AML-193 (cell line): ENCODE results near the gene ASIC4.

Source experiments
- DNase-seq, 2 experiments: peaks; one replicate each; lab custom pipeline; 2025; lab: John Stamatoyannopoulos, UW

The ASIC4 gene

DNA sequence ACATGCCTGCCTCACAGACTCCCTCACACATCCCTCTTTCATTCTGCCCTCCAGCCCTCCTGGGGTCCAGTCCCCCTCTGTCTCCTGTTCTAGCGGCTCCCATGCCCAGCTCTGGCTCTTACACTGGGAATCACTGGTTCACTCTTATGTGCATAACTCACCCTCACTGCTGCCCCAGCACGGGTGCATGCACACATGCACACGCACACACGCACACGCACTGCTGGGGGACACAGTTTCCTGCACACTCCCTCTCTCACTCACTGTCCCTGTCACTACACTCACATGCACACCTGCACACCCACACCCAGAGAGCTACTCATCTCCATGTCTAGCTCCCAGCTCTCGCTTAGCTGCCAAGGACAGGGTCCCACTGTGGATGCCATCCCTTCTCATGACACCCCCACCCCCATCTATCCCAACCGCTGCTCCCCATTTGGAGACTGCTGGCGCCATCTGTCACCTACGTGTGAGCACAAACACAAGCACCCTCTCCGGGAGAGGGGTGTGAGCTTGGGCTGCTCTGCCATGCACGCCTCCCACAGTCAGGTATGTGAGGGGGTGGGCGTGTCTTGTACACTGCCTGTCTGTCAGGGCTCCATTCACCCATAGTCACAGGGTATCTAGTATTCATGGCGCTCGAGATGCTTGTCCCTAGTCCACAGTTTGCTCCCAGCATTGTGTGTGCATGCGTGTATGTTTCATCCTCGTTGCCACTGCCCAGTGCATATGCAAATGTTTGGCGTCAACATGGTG, 1.8 kb downstream of the ASIC4 start:
- no peak for DNase-seq

DNA sequence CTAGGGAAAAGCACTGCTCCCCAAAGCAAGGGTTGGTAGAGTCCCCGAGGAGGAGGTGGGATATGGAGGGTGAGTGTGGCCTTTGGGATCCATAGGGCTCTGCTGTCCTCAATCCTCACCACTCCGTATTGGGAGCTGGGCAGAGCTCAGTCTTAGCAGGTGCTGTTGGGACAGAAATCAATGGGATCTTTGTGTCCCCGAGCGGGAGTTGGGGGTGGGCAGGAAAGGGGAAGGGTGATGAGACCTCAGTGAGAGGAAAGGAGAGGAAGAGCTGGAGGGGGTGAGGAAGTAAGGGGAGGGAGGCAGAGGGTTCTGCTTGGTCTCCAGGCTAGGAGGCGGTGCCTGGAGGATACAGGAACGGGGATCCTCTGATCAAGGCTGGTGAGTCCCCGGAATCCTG, 2.6 kb downstream of the ASIC4 start:
- DNase-seq, result no peak

DNA sequence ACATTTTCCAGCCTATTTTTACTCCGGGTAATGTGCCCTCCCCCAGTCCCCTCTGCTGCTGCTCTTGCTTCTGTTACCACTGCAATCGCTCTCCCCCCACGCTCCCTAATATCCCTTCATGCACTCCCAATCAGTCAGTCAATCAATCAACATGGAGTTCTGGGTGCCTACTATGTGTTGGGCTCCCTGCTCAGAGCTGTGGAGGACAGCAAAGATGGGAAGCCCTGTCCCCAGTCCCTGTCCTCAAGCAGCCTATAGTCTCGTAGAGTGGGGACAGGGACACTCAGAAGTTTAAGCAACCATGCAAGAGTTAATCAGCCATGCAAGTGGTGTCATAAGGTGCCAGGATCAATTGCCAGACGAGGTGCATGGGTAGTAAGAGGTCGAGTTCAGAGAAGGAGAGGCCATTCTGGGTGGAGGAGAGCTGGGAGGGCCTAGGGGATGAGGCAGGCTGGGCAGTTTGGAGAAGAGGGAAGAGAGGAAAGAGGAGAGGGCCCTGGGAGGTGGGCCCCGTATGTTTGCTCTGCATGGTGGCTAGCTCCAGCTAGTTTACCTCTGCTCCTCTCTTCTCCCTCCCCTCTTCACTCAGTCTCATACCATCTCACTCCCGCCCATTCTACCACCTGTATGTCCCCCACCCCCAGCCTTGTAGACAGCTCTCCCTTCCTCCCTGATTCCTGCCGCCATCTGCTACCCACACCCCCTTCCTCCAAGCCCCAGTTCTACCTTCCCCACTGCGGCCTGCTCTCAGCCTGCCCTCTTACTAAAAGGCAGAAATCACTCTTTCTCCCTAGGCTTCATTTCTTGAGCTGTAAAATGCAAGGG, 3.9 kb downstream of the ASIC4 start:
- DNase-seq, result no peak

DNA sequence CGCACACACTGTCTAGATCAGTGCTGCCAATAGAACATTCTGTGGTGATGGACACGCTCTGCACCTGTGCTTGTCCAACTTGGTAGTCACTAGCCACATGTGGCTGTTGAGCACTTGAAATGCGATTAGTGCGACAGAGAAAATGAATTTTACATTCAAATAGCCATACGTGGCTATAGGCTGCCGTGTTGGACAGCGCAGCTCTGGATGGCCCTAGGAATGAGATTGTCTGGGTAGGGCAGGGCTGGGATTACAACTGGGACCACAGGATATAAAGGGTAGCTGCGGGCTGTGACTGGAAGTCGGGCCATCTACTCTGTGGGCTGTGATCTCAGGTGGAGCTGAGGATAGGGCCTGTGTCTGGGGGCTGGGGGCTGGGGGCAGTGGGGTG, 5.2 kb downstream of the ASIC4 start:
- no peak for DNase-seq

DNA sequence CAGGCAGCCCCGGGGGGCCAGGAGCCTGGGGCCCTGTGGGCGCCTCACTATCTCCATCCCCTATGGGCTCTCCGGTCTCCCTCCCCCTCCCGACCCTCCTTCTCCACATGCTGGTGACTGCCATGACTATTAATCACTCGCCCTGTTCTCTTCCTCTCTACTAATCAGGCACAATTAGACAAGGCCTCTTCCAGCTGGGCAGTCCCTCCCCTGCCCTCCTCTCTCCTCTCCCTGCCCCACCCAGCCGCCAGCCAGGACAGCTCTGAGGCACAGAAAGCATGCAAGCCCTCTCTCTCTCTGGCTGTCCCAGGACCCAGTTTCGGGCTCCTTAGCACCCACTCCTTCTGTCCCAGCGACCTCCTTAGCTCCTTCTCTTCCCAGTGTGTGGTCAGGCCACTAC, 5.8 kb downstream of the ASIC4 start:
- DNase-seq, result no peak

DNA sequence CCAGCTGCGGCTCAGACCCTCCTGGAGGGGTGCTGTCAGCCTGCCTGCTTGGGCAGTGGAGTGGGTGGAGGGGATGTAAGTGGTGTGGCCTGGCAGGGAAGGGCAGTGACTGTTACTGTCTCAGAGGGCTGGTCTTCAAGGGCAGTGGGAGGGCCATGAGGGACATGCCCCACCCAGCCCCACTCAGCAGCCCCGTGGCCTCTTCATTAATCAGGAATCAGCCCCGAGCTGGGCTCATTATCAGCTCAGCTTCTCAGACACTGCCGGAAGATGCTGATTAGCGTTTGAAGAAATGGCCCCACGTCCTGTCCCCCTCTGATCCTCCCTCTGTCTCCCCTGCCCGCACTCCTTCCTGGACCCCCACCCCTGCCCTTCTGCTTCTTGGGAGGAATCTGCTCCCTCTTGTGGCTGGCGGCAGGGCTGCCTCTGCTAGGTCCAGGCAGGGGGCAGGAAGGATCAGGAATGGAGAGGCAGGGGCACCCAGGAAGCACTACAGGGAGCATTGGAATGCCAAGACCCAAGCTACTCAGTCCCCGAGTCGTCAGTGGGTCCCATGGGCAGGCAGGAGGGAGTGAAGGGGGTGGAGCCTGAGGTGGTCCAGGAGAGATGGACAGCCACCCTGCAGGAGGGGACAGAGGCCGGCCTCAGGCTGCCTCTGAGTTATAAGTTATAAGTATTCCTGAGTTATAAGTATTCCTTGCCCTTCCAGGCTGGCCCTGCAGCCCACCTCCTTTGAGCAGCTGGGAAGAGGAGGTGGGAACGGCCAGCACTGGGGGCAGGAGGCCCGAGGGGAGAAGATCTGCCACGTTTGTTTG, 7.0 kb downstream of the ASIC4 start:
- DNase-seq, result peak; percentile 21 to 26

DNA sequence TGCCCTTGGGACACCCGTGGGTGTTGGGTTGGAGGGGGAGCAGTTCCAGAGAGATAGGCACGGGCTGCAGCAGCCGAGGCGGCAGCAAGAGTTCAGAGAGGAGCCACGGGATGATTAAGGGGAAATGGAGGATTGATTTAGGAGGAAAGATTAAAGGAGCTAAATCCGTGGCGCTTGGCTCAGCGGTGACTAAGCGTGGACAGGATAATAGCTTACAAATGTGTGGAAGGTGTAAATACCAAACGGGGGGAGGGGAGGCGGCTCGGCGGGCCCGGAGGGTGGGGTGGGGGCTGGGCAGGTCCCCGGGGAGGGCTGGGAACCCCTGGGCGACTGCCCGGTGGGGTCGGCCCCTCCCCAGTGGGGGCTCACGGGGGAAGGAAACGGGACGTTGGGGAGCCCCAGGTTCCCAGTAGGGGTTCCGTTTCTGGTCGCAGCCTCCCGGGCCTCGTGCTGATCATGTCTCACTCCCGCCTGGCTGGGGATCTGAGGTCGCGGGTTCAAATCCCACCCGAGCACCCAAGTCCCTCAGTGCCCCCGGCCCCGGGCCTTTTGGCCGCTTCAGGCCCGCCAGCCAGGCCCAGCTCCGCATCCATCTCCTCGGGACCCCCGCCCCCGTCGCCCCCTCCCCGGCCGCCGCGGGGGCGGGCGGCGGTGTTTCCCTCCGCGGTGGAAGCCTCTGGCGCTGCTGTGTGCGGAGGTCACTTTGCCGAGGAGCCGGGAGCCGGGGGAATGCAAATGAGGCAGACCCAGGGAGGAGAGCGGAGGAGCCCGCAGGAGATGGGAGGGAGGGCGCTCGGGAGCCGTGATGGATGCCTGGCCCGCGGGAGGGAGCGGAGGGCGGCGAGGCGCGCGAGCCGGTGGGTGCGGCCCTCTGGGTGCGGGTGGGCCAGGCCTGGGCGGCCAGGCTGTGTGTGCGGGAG, 8.1 kb downstream of the ASIC4 start:
- no peak for DNase-seq

DNA sequence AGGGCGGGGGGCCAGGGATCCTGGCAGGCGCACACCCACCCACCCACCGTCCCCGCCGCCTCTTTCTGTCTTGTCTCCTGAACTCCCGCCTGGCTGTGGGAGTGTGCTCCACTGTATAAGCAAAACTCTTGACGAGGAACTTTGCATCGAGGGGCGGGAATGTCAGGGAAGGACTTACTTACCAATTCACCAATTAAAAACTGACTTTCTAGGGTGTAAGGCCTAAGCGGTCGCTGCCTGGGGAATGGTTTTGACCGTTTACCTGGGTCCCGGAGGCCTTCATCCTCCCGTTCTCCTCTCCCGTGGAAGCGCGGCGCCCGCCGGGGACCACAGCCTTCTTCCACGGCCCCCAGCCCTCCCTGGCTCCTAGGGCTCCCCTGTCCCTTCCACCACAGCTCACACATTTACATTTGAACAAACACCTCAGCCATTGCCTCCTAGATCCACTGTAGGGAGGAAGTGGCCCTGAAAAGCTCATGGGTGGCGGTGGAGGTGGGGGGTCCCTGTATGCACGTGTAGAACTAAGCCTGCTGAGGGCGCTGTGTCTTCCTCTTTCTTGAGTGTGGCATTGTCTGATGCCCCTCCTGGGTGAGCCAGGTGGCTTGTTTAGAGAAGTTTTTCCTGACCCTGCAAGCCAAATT, 8.9 kb downstream of the ASIC4 start:
- DNase-seq, result no peak

DNA sequence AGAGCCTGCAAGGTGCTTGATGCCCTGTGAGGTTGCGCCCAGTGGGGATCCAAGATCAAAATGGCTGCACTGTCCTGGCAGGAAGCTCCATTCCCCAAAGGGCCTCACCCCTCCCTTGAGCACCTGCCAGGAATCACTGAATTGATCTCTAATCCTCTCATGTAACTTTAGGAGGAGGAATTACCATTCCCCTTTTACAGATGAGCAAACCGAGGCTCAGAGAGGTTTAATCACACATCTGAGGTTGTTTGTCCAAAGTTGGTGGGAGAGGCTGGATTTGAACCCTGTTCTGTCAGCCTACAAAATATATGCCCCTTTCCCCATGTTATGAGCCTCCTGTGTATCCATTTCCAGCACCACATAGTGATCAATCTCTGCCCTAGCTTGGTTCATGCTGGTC, 10.5 kb downstream of the ASIC4 start:
- no peak for DNase-seq

DNA sequence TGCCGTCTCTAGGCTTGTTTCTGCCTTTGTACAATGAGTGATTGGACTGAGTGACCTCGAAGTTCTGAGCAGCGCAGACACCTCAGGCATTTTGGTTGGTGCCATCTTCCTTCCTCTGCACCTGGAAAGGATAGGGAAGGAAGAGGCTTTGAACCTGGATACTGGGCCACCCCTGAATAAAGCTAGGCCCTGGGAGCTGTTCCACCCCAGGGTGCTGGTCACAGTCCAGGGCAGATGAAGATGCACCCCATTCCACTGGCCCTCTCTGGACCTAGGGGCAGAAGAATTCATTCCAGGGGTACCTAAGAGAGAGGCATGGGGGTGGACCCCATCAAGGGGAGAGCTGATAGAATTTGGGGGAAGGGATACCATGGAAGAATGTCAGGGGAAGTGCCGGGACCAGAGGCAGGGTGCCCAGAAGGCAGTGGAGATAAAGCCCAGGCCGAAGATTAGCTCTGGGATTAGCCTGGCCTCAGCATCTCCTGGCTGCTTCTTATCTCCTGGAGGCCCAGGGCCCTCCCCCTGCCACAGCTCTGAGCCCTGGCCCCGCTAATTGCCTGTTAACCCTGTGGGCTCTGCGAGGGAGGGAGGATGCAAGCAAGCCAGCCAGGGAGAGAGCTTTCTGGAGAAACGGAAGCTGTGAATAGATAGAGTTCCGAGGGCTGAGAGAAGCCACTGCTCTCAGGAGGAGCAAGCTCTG, 11.4 kb downstream of the ASIC4 start:
- DNase-seq, result no peak

DNA sequence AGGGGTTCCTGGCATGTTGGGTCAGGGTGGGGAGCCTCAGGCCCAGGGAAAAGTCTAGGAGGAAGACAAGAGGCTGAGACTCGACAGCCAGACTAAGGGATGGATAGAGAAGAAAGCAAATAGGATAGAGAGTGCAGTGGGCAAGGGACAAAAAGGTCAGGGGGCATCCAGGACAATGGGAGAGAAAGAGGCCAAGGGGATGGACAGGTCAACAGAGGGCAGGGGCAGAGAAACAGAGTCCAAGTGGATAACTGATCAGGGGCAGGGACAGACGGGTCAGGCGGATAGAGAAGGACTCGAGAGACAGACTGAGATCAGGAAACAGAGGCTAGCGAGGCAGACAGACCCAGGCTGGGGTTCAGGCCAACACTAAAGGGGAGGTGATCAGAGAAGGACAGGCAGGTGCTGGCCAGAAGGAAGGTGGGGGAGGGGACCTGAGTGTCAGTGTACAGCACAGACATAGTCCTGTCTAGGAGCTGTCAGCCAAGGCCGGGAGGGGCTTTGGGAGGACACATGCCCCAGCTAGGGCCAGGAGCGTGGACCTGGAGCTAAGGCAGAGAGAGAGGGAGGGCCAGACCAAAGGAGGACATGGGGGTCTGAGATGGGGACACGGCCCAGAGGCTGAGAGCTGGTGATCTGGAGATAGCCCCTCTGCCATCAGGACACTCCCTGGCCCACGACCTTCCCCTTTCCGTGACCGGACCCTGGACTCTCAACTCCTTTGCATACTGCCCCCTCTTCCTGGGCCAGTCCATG, 12.2 kb downstream of the ASIC4 start:
- no peak for DNase-seq

DNA sequence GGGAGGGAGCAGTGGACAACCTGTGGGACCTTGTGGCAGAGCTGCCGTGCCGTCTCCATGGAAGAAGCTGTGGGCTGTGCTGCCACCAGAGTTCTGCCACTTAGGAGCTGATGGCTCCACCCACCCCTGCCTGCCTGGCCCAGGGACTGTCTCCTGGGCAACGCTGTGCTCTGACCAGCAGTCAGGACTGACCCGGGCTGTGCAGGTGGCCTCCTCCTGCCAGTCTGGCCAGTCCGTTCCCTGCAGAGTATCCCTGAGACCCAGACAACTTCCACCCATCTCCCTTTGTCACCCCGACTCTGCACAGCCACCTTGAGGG, 12.8 kb downstream of the ASIC4 start:
- DNase-seq, result no peak

DNA sequence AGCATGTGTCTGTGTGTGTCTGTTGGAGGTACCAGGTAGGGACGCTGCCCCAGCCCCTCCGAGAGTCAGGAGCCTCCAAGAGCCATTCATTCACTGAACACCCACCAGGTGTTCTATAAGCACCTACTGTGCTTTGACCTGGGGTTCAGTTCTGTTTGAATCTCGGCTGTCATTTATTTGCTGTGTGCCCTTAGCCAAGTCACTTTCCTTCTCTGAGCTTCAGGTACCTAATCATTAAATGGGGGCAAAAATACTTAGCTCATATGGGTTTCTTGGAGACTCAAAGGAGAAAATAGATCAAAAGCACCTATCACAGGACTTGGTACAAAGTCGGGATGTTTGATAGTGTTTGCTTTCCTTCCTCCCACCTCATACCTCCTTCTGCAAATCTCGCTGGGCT, 13.2 kb downstream of the ASIC4 start:
- no peak for DNase-seq

DNA sequence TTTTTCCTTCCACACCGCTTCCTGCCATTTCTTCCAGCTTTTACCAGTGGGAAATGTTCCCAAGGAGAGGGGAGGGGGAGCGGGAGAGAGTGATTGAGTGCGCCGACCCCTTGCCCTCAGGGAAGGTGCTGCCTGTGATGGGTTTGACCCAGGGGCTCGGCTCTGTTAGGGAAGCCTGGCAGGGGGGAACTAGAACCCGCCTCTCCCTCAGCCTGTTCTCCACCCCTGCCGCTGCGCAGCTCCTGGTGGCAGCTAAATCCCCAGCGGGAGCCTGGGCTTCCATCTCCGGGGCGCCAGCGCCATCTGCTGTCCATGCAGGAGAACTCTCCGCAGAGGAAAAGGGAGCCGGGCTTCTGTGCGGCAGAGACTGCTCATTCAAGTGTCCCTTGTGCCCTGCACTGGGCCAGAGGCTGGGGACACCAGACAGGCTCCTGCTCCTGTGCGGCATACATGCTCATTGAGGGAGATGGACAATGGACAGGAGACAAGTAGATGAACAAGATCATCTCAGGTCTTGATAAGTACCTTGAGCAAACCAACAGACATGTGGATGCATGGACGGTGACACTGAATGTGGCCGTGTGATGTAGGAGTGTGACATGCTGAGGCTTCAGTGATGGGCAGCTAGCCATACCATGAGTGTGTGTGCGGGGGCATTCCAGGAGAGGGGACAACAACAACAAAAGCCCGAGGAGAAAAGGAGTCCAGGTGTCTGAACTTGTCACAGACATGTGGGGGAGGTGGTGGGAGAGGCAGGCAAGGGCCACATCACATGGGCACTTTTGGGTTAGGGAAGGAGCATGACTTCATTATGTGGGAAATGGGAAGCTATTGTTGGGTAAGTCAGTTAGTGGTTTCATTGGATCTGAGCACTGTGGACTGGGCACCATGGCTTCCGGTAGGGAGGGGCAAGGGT, 16.0 kb downstream of the ASIC4 start:
- DNase-seq, result peak; percentile 73 to 78

DNA sequence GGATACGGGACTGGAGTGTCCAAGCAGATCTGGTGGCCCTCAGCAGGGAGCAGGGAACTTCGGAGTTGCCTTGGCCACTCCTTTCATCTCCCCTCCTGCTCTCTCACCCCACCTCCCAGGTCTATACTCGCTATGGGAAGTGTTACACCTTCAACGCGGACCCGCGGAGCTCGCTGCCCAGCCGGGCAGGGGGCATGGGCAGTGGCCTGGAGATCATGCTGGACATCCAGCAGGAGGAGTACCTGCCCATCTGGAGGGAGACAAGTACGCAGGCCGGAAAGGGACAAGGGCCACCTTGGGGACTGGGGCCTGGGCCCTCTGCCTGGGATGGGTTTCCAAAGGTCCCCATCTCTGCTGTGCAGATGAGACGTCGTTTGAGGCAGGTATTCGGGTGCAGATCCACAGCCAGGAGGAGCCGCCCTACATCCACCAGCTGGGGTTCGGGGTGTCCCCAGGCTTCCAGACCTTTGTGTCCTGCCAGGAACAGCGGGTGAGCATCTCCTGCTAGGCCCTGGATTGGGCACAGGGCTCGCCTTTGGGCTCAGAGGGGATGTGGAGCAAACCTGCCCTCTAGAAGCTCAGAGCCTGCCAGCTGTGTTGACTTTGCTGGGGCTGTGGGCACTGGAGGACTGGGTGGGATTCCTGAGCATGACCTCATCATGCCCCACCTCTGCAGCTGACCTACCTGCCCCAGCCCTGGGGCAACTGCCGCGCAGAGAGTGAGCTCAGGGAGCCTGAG, 17.5 kb downstream of the ASIC4 start:
- no peak for DNase-seq

DNA sequence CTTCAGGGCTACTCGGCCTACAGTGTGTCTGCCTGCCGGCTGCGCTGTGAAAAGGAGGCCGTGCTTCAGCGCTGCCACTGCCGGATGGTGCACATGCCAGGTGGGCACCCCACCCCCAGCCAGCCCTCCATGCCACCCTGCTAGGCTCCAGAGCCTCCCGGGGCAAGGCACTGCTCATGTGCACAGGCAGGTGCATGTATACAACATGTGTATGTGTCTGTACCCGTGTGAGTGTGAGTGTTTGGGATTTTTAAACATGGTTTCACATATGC, 18.0 kb downstream of the ASIC4 start:
- no peak for DNase-seq

DNA sequence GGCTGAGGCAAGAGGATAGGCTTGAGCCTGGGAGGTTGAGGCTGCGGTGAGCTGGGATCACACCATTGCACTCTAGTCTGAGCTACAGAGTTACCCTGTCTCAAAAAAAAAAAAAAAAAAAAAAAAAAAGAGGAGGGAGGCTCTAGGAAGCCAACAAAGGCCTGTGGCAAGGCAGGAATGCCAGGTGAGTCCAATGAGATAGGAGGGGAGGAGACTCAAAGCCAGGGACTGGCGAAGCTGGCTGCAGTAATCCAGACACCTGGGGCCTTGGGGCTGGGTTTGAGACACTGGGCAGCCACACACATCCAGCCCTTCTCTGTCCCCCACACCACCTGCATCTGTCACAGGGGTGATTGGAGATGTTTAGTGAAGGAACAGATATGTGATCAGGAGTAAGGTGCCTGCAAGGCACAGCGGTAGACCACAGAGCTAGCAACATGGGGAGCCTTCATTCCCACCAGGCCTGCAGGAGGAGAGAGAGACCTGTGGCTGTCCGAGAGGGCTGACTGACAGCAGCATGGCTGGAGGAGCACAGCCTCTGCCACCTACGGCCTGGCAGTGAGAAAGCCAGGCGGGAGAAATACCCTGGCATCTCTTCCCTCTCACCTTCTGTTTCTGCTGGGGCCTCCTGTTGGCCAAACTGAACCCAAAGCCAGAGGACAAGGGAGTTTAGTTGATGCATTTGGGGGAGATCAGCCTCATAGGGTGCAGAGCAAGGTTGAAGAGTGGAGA, 19.8 kb downstream of the ASIC4 start:
- no peak for DNase-seq

DNA sequence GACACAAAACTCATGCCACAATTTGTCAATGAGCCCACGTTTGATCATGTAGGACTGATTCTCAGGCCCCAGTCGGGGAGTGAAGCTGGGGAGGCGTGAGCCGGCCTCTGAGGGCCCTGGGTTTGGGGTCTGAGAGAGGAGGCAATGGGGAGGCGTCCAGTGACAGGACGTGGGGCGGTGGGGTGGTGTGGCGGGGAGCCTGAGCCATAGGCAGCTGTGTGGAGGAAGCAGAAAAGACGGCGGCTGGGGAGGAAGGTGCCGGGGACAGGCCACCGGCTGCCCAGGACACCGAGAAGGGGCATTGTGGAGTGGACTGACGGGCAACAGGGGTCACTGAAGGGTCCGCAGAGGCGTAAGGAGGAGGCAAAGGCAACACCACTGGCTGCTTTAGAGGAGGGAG, 22.1 kb downstream of the ASIC4 start:
- no peak for DNase-seq
